Erythroblast (primary cell): ENCODE measurements around the gene C9orf85.

Source experiments
- GATA1 ChIP-seq: IDR thresholded peaks from 2 replicates; pipeline ENCODE4 v1.6.1; 2011; ENCODE audit warnings: low read depth, mild to moderate bottlenecking, control low read depth, low read length, moderate library complexity
- POLR2A ChIP-seq: IDR thresholded peaks from 2 replicates; pipeline ENCODE4 v1.6.1; 2011; ENCODE audit warnings: mild to moderate bottlenecking, low read length

- TF ChIP-seq POLR2A (no peak), GATA1 (no peak)
These were observed 73.0 kb downstream of the C9orf85 start for GRCh38 chr9:71984403-71984802.
